HepG2 (cell line): ENCODE measurements around the gene FRMD3. TPM values are rescaled to one million over a fixed set of nuclear protein-coding genes. Genes with fewer than 3 reads are reported as not detected.
A peak's percentile ranks its signal among the peaks of the same experiment; 100 is the strongest.

ENCODE experiments used
- CENPX ChIP-seq: sonication (generic); formaldehyde crosslinking; IDR thresholded peaks from 2 replicates; pipeline ENCODE4 v1.9.0; 2021; ENCODE audit warnings: mild to moderate bottlenecking, missing genetic modification reagents, moderate library complexity
- HOXA3 ChIP-seq: sonication (generic); formaldehyde crosslinking; IDR thresholded peaks from 2 replicates; pipeline ENCODE4 v1.5.0; 2020; ENCODE audit warnings: missing genetic modification reagents
- KDM5B ChIP-seq: sonication (generic); formaldehyde crosslinking; IDR thresholded peaks from 2 replicates; pipeline ENCODE4 v1.4.0; 2020; ENCODE audit warnings: missing genetic modification reagents, mild to moderate bottlenecking, borderline replicate concordance
- MXI1 ChIP-seq: IDR thresholded peaks from 3 replicates; pipeline ENCODE4 v1.6.1; 2012; ENCODE audit warnings: low read depth, low read length, inconsistent platforms, borderline replicate concordance
- YEATS4 ChIP-seq: sonication (generic); formaldehyde crosslinking; IDR thresholded peaks from 2 replicates; pipeline ENCODE4 v1.4.0; 2020; ENCODE audit warnings: missing genetic modification reagents, borderline replicate concordance
- ZNF605 ChIP-seq: sonication (generic); formaldehyde crosslinking; IDR thresholded peaks from 2 replicates; pipeline ENCODE4 v1.8.0; 2022; ENCODE audit warnings: mild to moderate bottlenecking, missing genetic modification reagents
- polyA plus RNA-seq, 8 experiments: library from polyadenylated mRNA; depleted of rRNA in 3 of 8; stranded (reverse) in 7 of 8; unstranded in 1 of 8; fragments of >200 nt; fragmentation: Illumina TruSeq in 4 of 8; extraction: Trizol in 4 of 8; gene quantifications; 2 replicates each; pipeline versions ENCODE4 v1.2.1 to v1.2.3, GENCODE V29; 2011 to 2016; ENCODE audit warnings: low read depth in 4 of 8, missing spikeins in 1 of 8, mixed read lengths in 1 of 8; ENCODE audit not compliant: insufficient read depth in 1 of 8
- total RNA-seq, 5 experiments: library from RNA; depleted of rRNA; stranded (reverse); fragments of >200 nt; fragmentation: Illumina TruSeq; extraction: Trizol; gene quantifications; 2 replicates each; pipeline ENCODE4 v1.2.3, GENCODE V29; 2016; ENCODE audit warnings: low read depth in 1 of 5
- TF ChIP-seq, protein P1 (sequence below): sonication (generic); formaldehyde crosslinking; IDR thresholded peaks from 2 replicates; pipeline ENCODE4 v1.5.1; 2020; ENCODE audit warnings: mild to moderate bottlenecking, missing genetic modification reagents, moderate library complexity
- TF ChIP-seq, protein P2 (sequence below): IDR thresholded peaks from 2 replicates; pipeline ENCODE4 v1.6.1; 2018; ENCODE audit warnings: missing genetic modification reagents, mild to moderate bottlenecking, missing compliant biosample characterization
- TF ChIP-seq, protein P3 (sequence below): sonication (generic); formaldehyde crosslinking; IDR thresholded peaks from 2 replicates; pipeline ENCODE4 v1.5.0; 2020; ENCODE audit warnings: mild to moderate bottlenecking, missing genetic modification reagents, borderline replicate concordance

FRMD3 gene
- total and polyA plus RNA-seq, 2 of the 13 experiments (the other 11 are each of a cell fraction or from before 2014, with no cell fraction given): 3.2 to 7.7 TPM

DNA sequence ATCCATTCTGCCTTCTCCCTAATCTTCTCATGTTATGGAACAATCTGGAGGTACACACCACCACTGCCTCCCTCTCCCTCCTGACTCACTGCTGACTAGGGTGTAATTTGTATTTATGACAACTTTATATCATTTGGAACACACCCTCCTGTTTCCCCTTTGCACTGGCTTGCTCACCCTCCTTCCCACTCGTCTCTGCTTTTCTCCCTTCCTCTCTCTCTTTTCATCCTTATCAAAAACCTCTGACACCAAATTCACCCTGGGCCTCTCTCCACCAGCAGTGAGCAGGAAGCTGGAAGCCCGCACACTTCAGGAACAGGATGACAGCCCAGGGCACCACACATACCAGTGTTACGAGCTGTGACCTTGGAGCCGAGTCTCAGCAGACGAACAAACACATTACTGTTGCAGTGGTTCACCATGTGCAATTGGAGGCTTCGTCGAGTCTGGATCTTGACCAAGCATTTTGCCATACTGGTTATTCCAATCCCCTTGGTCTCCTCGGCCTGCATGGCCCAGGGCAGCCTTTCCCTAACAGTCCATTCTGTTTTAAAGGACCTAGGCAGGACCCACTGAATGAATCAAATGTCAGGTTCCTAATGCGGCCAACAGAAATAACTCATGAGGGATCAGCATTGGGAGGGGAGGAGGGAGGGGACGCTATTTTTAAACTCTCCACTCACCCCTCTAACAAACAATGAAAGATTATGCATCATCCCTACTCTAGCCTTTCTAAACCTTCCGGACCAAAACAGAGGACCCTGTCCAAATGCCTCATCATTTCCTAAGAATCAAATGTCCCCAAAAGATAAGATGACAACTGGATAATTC lies 271.3 kb downstream of the FRMD3 start (continued):
- TF ChIP-seq, protein P1, sequence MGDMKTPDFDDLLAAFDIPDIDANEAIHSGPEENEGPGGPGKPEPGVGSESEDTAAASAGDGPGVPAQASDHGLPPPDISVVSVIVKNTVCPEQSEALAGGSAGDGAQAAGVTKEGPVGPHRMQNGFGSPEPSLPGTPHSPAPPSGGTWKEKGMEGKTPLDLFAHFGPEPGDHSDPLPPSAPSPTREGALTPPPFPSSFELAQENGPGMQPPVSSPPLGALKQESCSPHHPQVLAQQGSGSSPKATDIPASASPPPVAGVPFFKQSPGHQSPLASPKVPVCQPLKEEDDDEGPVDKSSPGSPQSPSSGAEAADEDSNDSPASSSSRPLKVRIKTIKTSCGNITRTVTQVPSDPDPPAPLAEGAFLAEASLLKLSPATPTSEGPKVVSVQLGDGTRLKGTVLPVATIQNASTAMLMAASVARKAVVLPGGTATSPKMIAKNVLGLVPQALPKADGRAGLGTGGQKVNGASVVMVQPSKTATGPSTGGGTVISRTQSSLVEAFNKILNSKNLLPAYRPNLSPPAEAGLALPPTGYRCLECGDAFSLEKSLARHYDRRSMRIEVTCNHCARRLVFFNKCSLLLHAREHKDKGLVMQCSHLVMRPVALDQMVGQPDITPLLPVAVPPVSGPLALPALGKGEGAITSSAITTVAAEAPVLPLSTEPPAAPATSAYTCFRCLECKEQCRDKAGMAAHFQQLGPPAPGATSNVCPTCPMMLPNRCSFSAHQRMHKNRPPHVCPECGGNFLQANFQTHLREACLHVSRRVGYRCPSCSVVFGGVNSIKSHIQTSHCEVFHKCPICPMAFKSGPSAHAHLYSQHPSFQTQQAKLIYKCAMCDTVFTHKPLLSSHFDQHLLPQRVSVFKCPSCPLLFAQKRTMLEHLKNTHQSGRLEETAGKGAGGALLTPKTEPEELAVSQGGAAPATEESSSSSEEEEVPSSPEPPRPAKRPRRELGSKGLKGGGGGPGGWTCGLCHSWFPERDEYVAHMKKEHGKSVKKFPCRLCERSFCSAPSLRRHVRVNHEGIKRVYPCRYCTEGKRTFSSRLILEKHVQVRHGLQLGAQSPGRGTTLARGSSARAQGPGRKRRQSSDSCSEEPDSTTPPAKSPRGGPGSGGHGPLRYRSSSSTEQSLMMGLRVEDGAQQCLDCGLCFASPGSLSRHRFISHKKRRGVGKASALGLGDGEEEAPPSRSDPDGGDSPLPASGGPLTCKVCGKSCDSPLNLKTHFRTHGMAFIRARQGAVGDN (CRISPR knock-in tag): peak; percentile 75
- TF ChIP-seq, protein P2, sequence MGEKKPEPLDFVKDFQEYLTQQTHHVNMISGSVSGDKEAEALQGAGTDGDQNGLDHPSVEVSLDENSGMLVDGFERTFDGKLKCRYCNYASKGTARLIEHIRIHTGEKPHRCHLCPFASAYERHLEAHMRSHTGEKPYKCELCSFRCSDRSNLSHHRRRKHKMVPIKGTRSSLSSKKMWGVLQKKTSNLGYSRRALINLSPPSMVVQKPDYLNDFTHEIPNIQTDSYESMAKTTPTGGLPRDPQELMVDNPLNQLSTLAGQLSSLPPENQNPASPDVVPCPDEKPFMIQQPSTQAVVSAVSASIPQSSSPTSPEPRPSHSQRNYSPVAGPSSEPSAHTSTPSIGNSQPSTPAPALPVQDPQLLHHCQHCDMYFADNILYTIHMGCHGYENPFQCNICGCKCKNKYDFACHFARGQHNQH (CRISPR knock-in tag): 0 out of 2 replicates have a peak, but pooled peaks have one; percentile 22
- TF ChIP-seq KDM5B (CRISPR knock-in tag) (peak; percentile 44; the same call in 1 of the 2 replicates), CENPX (CRISPR knock-in tag) (no peak), ZNF605 (CRISPR knock-in tag) (peak; percentile 23; the same call in 1 of the 2 replicates), MXI1 (peak; percentile 31; the same call in 1 of the 3 replicates), YEATS4 (no peak), HOXA3 (CRISPR knock-in tag) (peak; percentile 61; the same call in 1 of the 2 replicates)
- TF ChIP-seq, protein P3, sequence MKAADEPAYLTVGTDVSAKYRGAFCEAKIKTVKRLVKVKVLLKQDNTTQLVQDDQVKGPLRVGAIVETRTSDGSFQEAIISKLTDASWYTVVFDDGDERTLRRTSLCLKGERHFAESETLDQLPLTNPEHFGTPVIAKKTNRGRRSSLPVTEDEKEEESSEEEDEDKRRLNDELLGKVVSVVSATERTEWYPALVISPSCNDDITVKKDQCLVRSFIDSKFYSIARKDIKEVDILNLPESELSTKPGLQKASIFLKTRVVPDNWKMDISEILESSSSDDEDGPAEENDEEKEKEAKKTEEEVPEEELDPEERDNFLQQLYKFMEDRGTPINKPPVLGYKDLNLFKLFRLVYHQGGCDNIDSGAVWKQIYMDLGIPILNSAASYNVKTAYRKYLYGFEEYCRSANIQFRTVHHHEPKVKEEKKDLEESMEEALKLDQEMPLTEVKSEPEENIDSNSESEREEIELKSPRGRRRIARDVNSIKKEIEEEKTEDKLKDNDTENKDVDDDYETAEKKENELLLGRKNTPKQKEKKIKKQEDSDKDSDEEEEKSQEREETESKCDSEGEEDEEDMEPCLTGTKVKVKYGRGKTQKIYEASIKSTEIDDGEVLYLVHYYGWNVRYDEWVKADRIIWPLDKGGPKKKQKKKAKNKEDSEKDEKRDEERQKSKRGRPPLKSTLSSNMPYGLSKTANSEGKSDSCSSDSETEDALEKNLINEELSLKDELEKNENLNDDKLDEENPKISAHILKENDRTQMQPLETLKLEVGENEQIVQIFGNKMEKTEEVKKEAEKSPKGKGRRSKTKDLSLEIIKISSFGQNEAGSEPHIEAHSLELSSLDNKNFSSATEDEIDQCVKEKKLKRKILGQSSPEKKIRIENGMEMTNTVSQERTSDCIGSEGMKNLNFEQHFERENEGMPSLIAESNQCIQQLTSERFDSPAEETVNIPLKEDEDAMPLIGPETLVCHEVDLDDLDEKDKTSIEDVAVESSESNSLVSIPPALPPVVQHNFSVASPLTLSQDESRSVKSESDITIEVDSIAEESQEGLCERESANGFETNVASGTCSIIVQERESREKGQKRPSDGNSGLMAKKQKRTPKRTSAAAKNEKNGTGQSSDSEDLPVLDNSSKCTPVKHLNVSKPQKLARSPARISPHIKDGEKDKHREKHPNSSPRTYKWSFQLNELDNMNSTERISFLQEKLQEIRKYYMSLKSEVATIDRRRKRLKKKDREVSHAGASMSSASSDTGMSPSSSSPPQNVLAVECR (CRISPR knock-in tag): peak; percentile 39; the same call in 1 of the 2 replicates
